ENCODE results near the gene PGAP2. TPM values are rescaled to one million over a fixed set of nuclear protein-coding genes. Genes with fewer than 3 reads are reported as not detected.

PGAP2 gene
- total RNA-seq, 1 donor from 2014 or later, result 10.0 TPM

DNA sequence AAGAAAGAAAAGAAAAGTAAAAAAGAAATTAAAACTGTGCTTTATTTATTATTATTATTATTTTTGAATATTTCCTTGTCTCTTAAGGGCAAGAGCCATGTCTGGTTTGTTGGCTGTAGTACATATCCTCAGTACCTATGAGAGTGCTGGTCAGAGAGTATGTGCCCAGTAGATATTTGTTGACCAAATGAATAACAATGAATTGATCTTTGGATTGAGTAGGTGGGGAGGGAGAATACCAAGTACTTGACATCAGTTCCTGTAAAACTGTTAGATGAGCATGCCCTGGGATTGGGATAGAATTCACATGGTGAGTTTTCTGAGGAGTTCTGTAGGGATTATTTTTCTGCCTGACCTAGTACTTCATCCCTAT lies 58.5 kb downstream of the PGAP2 start:
- Histone ChIP-seq H3K9ac (no peak overlapping the region), H3K4me2 (no peak overlapping the region), H3K27ac (no peak overlapping the region), H3K4me3 (no peak overlapping the region), H3K9me3 (ENCODE audit: low read depth) (no peaks in the 10 kb centered on the region), H2AFZ (replicated peaks) (no peak overlapping the region), H3K27me3 (no peaks in the 10 kb centered on the region), H3K79me2 (ENCODE audit: low read depth) (no peaks in the 10 kb centered on the region), H3K4me1 (peaks cover 9% of the 10 kb centered on the region), H3F3A (ENCODE audit: low read depth) (no peaks in the 10 kb centered on the region), H4K20me1 (ENCODE audit: low read depth) (no peaks in the 10 kb centered on the region), H3K36me3 (no peaks in the 10 kb centered on the region)
- Mint-ChIP-seq H3K27me3 (ENCODE audit: insufficient read depth, low read depth) (no peaks in the 10 kb centered on the region), H3K4me3 (no peak overlapping the region), H3K27ac (peak overlapping the region; percentile 21), H3K36me3 (no peaks in the 10 kb centered on the region), H3K4me1 (peaks cover 21% of the 10 kb centered on the region), H3K9me3 (no peaks in the 10 kb centered on the region)
- TF ChIP-seq, protein P1, sequence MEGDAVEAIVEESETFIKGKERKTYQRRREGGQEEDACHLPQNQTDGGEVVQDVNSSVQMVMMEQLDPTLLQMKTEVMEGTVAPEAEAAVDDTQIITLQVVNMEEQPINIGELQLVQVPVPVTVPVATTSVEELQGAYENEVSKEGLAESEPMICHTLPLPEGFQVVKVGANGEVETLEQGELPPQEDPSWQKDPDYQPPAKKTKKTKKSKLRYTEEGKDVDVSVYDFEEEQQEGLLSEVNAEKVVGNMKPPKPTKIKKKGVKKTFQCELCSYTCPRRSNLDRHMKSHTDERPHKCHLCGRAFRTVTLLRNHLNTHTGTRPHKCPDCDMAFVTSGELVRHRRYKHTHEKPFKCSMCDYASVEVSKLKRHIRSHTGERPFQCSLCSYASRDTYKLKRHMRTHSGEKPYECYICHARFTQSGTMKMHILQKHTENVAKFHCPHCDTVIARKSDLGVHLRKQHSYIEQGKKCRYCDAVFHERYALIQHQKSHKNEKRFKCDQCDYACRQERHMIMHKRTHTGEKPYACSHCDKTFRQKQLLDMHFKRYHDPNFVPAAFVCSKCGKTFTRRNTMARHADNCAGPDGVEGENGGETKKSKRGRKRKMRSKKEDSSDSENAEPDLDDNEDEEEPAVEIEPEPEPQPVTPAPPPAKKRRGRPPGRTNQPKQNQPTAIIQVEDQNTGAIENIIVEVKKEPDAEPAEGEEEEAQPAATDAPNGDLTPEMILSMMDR (IDR thresholded peaks at IDR 0.05), result no peak
- TF ChIP-seq EZH2 (IDR thresholded peaks at IDR 0.05), result no peak
- no peak for DNase-seq (ENCODE audit: low spot score)

DNA sequence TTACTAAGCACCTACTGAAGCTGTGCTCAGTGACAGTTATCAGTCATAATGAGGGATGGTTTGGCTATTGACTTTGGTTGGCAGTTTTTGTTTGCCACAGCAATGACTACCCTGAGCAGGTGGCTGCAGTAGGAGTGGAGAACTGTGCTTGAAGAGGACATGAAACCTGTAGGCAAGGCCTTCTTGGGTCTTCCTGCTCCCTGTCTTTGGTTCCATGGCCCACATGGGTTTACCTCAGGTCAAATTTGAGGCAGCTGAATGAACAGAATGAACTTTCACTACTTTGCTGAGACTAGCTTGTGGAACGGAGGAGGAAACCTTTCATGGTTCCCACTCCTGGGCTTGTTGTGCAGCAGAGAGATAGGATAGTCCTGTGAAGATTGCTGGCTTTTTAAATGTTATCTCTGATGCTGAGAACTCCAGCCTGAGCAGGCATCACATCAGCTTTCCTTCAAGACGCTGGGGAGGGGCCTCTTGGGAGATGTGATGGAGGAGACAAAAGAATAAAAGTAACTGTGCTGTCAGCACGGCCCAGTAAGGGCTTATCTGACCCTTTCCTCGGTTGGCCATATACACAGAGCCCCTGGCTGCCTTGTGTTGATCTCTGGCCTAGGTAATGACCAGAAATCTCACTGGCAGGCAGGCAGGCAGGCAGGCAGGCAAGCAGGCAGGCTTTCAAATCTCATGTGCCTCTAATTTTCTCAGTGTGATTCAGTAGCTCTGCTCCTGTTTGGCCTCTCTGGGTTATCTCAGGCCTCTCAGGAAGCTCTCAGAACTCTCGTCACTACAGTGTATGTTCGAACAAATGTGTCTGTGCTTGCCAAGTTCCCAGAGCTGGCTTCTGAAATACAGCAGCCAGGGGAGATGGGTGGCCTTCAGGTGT lies 59.1 kb downstream of the PGAP2 start:
- no peak overlapping the region for H3K4me3 ChIP-seq
- H3K4me1 Mint-ChIP-seq, result peaks cover 15% of the 10 kb centered on the region
- no peak overlapping the region for H3K4me2 ChIP-seq
- no peak overlapping the region for H3K9ac ChIP-seq
- no peaks in the 10 kb centered on the region for H3F3A ChIP-seq (ENCODE audit: low read depth)
- H3K79me2 ChIP-seq (ENCODE audit: low read depth), result no peaks in the 10 kb centered on the region
- no peak overlapping the region for H2AFZ ChIP-seq (replicated peaks)
- H3K4me1 ChIP-seq, result peaks cover 7% of the 10 kb centered on the region
- H3K36me3 Mint-ChIP-seq, result no peaks in the 10 kb centered on the region
- H3K9me3 ChIP-seq (ENCODE audit: low read depth), result no peaks in the 10 kb centered on the region
- no peaks in the 10 kb centered on the region for H3K27me3 ChIP-seq
- no peaks in the 10 kb centered on the region for H3K36me3 ChIP-seq
- H3K27ac Mint-ChIP-seq, result peak overlapping the region; percentile 13
- no peaks in the 10 kb centered on the region for H3K27me3 Mint-ChIP-seq (ENCODE audit: insufficient read depth, low read depth)
- no peak overlapping the region for H3K4me3 Mint-ChIP-seq
- no peaks in the 10 kb centered on the region for H4K20me1 ChIP-seq (ENCODE audit: low read depth)
- no peak overlapping the region for H3K27ac ChIP-seq
- no peak for TF ChIP-seq EZH2 (IDR thresholded peaks at IDR 0.05)
- TF ChIP-seq, protein P1 (IDR thresholded peaks at IDR 0.05), result no peak
- no peak for TF ChIP-seq EZH2phosphoT487 (IDR thresholded peaks at IDR 0.05)
- no peak for DNase-seq (ENCODE audit: low spot score)
- H3K9me3 Mint-ChIP-seq, result no peaks in the 10 kb centered on the region

DNA sequence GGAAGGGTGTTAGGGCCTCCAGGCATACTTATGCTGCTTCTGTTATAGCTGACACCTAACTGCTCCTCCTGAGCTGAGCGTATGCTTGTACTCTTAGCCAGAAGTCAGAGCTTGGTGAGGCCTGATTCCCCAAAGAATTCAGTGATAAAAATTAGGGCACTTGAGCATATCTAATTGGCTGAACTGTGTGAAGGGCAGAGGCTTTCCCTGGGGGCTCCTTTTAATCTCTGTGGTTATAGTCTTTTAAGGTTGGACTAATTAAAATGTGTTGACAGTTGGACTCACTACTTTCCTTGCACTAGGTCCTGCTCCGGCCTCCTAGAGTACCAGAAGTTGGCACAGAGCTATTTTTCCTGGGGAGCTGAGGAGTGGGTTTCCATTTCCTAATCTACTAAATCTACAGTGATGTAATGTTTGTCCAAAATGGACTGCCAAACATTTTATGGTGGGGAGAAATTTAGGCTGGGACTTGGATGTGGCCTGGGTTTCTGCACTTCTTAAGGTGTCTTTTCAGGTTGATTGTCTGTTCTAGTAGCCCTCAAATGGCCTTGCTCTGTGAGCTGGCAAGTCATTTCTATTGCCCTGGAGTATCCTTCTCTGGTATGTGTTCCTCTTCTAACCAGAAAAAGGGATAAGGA lies 65.5 kb downstream of the PGAP2 start:
- Mint-ChIP-seq H3K27me3 (ENCODE audit: insufficient read depth, low read depth) (no peaks in the 10 kb centered on the region), H3K36me3 (no peaks in the 10 kb centered on the region), H3K27ac (no peak overlapping the region), H3K4me3 (no peak overlapping the region), H3K9me3 (no peaks in the 10 kb centered on the region), H3K4me1 (peaks cover 31% of the 10 kb centered on the region)
- Histone ChIP-seq H4K20me1 (ENCODE audit: low read depth) (no peaks in the 10 kb centered on the region), H3K4me1 (peaks cover 12% of the 10 kb centered on the region), H3K9ac (no peak overlapping the region), H3K27ac (no peak overlapping the region), H3K27me3 (no peaks in the 10 kb centered on the region), H3K4me3 (no peak overlapping the region), H3K9me3 (ENCODE audit: low read depth) (no peaks in the 10 kb centered on the region), H3F3A (ENCODE audit: low read depth) (peaks cover 9% of the 10 kb centered on the region), H3K79me2 (ENCODE audit: low read depth) (no peaks in the 10 kb centered on the region), H2AFZ (replicated peaks) (no peak overlapping the region), H3K36me3 (no peaks in the 10 kb centered on the region), H3K4me2 (no peak overlapping the region)
- TF ChIP-seq, protein P1 (IDR thresholded peaks at IDR 0.05), result no peak
- no peak for TF ChIP-seq EZH2phosphoT487 (IDR thresholded peaks at IDR 0.05)
- DNase-seq (ENCODE audit: low spot score), result no peak

Small RNA genes lying within 50 kb of the gene (small RNA-seq; reads per million reads assigned to genes)
- gene RNU7-50P, result not detected

Other genes starting within 250 kb of the PGAP2 start
- gene ART5, start 166.6 kb upstream of the PGAP2 start, total RNA-seq (ENCODE audit: low replicate concordance), result 8.5 and 12.0 TPM in 2 replicates
- gene ART1, start 163.4 kb upstream of the PGAP2 start, total RNA-seq (ENCODE audit: low replicate concordance), result not detected in 2 replicates
- gene CHRNA10, start 137.2 kb upstream of the PGAP2 start, total RNA-seq (ENCODE audit: low replicate concordance), result 0.21 and 0.62 TPM in 2 replicates
- gene NUP98, start 11.0 kb upstream of the PGAP2 start, total RNA-seq (ENCODE audit: low replicate concordance), result 94.8 and 106 TPM in 2 replicates
- 5.9 and 19.9 TPM in 2 replicates for gene RHOG, start 32.4 kb downstream of the PGAP2 start, total RNA-seq (ENCODE audit: low replicate concordance)
- gene STIM1, start 47.1 kb downstream of the PGAP2 start, total RNA-seq (ENCODE audit: low replicate concordance), result 17.3 and 18.9 TPM in 2 replicates

Measured in neural progenitor cell (in vitro differentiated cells).